GM12873 (cell line): ENCODE results near the gene ZNF208.

ENCODE experiments used
- TF ChIP-seq, protein P1 (sequence below): IDR thresholded peaks from 2 replicates; pipeline ENCODE4 v1.5.1; 2012; ENCODE audit warnings: low read depth, mild to moderate bottlenecking, moderate library complexity, low read length, control low read depth; ENCODE audit not compliant: insufficient read depth; ENCODE audit errors: missing control alignments

Gene ZNF208

GRCh38 chr19:21934593-21934992, 76.2 kb downstream of the ZNF208 start:
- TF ChIP-seq, protein P1, sequence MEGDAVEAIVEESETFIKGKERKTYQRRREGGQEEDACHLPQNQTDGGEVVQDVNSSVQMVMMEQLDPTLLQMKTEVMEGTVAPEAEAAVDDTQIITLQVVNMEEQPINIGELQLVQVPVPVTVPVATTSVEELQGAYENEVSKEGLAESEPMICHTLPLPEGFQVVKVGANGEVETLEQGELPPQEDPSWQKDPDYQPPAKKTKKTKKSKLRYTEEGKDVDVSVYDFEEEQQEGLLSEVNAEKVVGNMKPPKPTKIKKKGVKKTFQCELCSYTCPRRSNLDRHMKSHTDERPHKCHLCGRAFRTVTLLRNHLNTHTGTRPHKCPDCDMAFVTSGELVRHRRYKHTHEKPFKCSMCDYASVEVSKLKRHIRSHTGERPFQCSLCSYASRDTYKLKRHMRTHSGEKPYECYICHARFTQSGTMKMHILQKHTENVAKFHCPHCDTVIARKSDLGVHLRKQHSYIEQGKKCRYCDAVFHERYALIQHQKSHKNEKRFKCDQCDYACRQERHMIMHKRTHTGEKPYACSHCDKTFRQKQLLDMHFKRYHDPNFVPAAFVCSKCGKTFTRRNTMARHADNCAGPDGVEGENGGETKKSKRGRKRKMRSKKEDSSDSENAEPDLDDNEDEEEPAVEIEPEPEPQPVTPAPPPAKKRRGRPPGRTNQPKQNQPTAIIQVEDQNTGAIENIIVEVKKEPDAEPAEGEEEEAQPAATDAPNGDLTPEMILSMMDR: no peak

DNA sequence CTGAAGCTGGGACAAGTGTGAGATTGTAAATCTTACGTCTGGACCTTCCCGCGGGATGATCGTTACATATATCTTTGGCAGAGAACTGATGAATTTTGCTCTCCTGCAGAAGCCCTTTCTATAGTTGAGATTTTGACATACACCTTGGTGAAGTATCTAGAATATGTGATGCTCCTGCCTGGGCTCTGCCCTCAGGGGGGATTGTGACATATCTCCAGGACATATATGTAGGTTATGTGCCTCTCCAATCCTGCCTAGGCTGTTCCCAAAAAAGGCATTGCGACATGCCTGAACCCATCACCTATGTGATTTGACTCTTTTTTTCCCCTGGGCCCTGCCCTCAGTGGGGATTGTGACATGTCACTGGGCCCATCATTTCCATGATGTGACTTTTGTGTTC, 76.6 kb downstream of the ZNF208 start:
- TF ChIP-seq, protein P1: no peak

- TF ChIP-seq, protein P1: no peak
Observed at GRCh38 chr19:21922276-21922675, 88.5 kb downstream of the ZNF208 start.

- TF ChIP-seq, protein P1: no peak
Observed at GRCh38 chr19:21921691-21922180, 89.0 kb downstream of the ZNF208 start.

DNA sequence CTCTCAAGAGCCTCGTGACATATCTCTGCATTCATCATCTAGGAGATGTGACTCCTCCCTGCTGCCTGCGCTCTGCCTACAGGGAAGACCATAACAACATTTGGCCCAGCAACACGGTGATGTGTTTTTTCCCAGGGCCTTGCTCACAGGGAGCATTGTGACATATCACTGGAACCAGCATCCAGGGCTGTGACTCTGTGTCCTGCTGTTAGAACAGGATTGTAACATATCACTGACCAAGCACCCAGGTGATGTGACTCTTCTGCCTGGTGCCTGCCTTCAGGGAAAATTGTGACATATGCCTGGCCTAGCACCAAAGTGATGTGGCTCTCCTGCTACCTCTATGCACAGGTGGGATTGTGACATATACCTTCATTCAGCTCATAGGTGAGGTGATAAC, 95.3 kb downstream of the ZNF208 start:
- TF ChIP-seq, protein P1: no peak

GRCh38 chr19:21912654-21913053, 98.1 kb downstream of the ZNF208 start:
- TF ChIP-seq, protein P1: peak; percentile 33

- TF ChIP-seq, protein P1: no peak
Observed at GRCh38 chr19:21910318-21910717, 100.4 kb downstream of the ZNF208 start.
